ENCODE measurements around the gene ACOXL. TPM values are rescaled to one million over a fixed set of nuclear protein-coding genes. Genes with fewer than 3 reads are reported as not detected.

ACOXL gene
- total RNA-seq, 1 experiment from 2014 or later: not detected

GRCh38 chr2:110993557-110994231 is 261.3 kb downstream of the ACOXL start:
- H2AFZ ChIP-seq (ENCODE audit: low read length): no peak overlapping the region
- H3K36me3 ChIP-seq (ENCODE audit: insufficient read depth, low read length): no peaks in the 10 kb centered on the region
- peak overlapping the region; percentile 8; the same call in 1 of the 2 replicates for H3K4me3 ChIP-seq (ENCODE audit: low read length)
- H3K27me3 ChIP-seq (ENCODE audit: low read length): no peaks in the 10 kb centered on the region
- peak overlapping the region; percentile 57 for H3K4me2 ChIP-seq (ENCODE audit: low read depth, low read length, poor library complexity, severe bottlenecking)
- no peaks in the 10 kb centered on the region for H4K20me1 ChIP-seq (ENCODE audit: insufficient read depth, low read depth, low read length)
- H3K4me1 ChIP-seq (ENCODE audit: low read length): peaks cover 22% of the 10 kb centered on the region
- no peaks in the 10 kb centered on the region for H3K9me3 ChIP-seq (ENCODE audit: low read length)
- H3K9me2 ChIP-seq (replicated peaks; ENCODE audit: insufficient read depth, low read length): no peaks in the 10 kb centered on the region
- H3K9ac ChIP-seq (ENCODE audit: low read length): no peak overlapping the region
- H3K27ac ChIP-seq (ENCODE audit: low read length): no peak overlapping the region
- no peaks in the 10 kb centered on the region for H3K79me2 ChIP-seq (ENCODE audit: low read length)
- DNase-seq: peak; percentile 86

- Histone ChIP-seq H3K9me3 (ENCODE audit: low read length) (no peaks in the 10 kb centered on the region), H3K9ac (ENCODE audit: low read length) (no peak overlapping the region), H3K4me3 (ENCODE audit: low read length) (peak overlapping the region; percentile 8; the same call in 1 of the 2 replicates), H3K36me3 (ENCODE audit: insufficient read depth, low read length) (no peaks in the 10 kb centered on the region), H3K27ac (ENCODE audit: low read length) (no peak overlapping the region), H3K4me2 (ENCODE audit: low read depth, low read length, poor library complexity, severe bottlenecking) (peak overlapping the region; percentile 57), H4K20me1 (ENCODE audit: insufficient read depth, low read depth, low read length) (no peaks in the 10 kb centered on the region), H2AFZ (ENCODE audit: low read length) (no peak overlapping the region), H3K27me3 (ENCODE audit: low read length) (no peaks in the 10 kb centered on the region), H3K9me2 (replicated peaks; ENCODE audit: insufficient read depth, low read length) (no peaks in the 10 kb centered on the region), H3K79me2 (ENCODE audit: low read length) (no peaks in the 10 kb centered on the region), H3K4me1 (ENCODE audit: low read length) (peaks cover 22% of the 10 kb centered on the region)
- peak; percentile 76 for DNase-seq
These were observed 262.0 kb downstream of the ACOXL start for GRCh38 chr2:110994250-110994961.

GRCh38 chr2:110995911-110996310 is 263.5 kb downstream of the ACOXL start:
- H3K27ac ChIP-seq (ENCODE audit: low read length): no peak overlapping the region
- H3K4me3 ChIP-seq (ENCODE audit: low read length): no peak overlapping the region
- no peak for DNase-seq
- no peak overlapping the region for H3K4me2 ChIP-seq (ENCODE audit: low read depth, low read length, poor library complexity, severe bottlenecking)
- peaks cover 22% of the 10 kb centered on the region for H3K4me1 ChIP-seq (ENCODE audit: low read length)
- H3K79me2 ChIP-seq (ENCODE audit: low read length): no peaks in the 10 kb centered on the region
- H3K36me3 ChIP-seq (ENCODE audit: insufficient read depth, low read length): no peaks in the 10 kb centered on the region
- no peaks in the 10 kb centered on the region for H3K27me3 ChIP-seq (ENCODE audit: low read length)
- H4K20me1 ChIP-seq (ENCODE audit: insufficient read depth, low read depth, low read length): no peaks in the 10 kb centered on the region
- H3K9ac ChIP-seq (ENCODE audit: low read length): no peak overlapping the region
- H2AFZ ChIP-seq (ENCODE audit: low read length): no peak overlapping the region
- H3K9me2 ChIP-seq (replicated peaks; ENCODE audit: insufficient read depth, low read length): no peaks in the 10 kb centered on the region
- no peaks in the 10 kb centered on the region for H3K9me3 ChIP-seq (ENCODE audit: low read length)

- Histone ChIP-seq H3K4me1 (ENCODE audit: low read length) (peaks cover 22% of the 10 kb centered on the region), H3K9me3 (ENCODE audit: low read length) (no peaks in the 10 kb centered on the region), H3K9me2 (replicated peaks; ENCODE audit: insufficient read depth, low read length) (no peaks in the 10 kb centered on the region), H3K27me3 (ENCODE audit: low read length) (no peaks in the 10 kb centered on the region), H4K20me1 (ENCODE audit: insufficient read depth, low read depth, low read length) (no peaks in the 10 kb centered on the region), H3K79me2 (ENCODE audit: low read length) (no peaks in the 10 kb centered on the region), H3K9ac (ENCODE audit: low read length) (no peak overlapping the region), H2AFZ (ENCODE audit: low read length) (no peak overlapping the region), H3K4me3 (ENCODE audit: low read length) (no peak overlapping the region), H3K4me2 (ENCODE audit: low read depth, low read length, poor library complexity, severe bottlenecking) (no peak overlapping the region), H3K36me3 (ENCODE audit: insufficient read depth, low read length) (no peaks in the 10 kb centered on the region), H3K27ac (ENCODE audit: low read length) (no peak overlapping the region)
- DNase-seq: no peak
These were observed 265.1 kb downstream of the ACOXL start for GRCh38 chr2:110997331-110998045.

- H3K9ac ChIP-seq (ENCODE audit: low read length): no peak overlapping the region
- no peak for DNase-seq
- no peak overlapping the region for H3K4me2 ChIP-seq (ENCODE audit: low read depth, low read length, poor library complexity, severe bottlenecking)
- no peaks in the 10 kb centered on the region for H3K9me2 ChIP-seq (replicated peaks; ENCODE audit: insufficient read depth, low read length)
- H3K4me3 ChIP-seq (ENCODE audit: low read length): no peak overlapping the region
- H3K36me3 ChIP-seq (ENCODE audit: insufficient read depth, low read length): no peaks in the 10 kb centered on the region
- no peaks in the 10 kb centered on the region for H3K79me2 ChIP-seq (ENCODE audit: low read length)
- no peaks in the 10 kb centered on the region for H3K9me3 ChIP-seq (ENCODE audit: low read length)
- H3K27ac ChIP-seq (ENCODE audit: low read length): no peak overlapping the region
- no peak overlapping the region for H2AFZ ChIP-seq (ENCODE audit: low read length)
- no peaks in the 10 kb centered on the region for H3K27me3 ChIP-seq (ENCODE audit: low read length)
- H3K4me1 ChIP-seq (ENCODE audit: low read length): peaks cover 15% of the 10 kb centered on the region
- no peaks in the 10 kb centered on the region for H4K20me1 ChIP-seq (ENCODE audit: insufficient read depth, low read depth, low read length)
These were observed 265.9 kb downstream of the ACOXL start for GRCh38 chr2:110998311-110998710.

GRCh38 chr2:110999626-111000025 is 267.3 kb downstream of the ACOXL start:
- Histone ChIP-seq H3K4me2 (ENCODE audit: low read depth, low read length, poor library complexity, severe bottlenecking) (no peak overlapping the region), H3K4me3 (ENCODE audit: low read length) (no peak overlapping the region), H3K9me2 (replicated peaks; ENCODE audit: insufficient read depth, low read length) (no peaks in the 10 kb centered on the region), H3K4me1 (ENCODE audit: low read length) (peaks cover 2% of the 10 kb centered on the region), H4K20me1 (ENCODE audit: insufficient read depth, low read depth, low read length) (no peaks in the 10 kb centered on the region), H3K79me2 (ENCODE audit: low read length) (no peaks in the 10 kb centered on the region), H3K9ac (ENCODE audit: low read length) (no peak overlapping the region), H2AFZ (ENCODE audit: low read length) (no peak overlapping the region), H3K27ac (ENCODE audit: low read length) (no peak overlapping the region), H3K27me3 (ENCODE audit: low read length) (no peaks in the 10 kb centered on the region), H3K36me3 (ENCODE audit: insufficient read depth, low read length) (no peaks in the 10 kb centered on the region), H3K9me3 (ENCODE audit: low read length) (no peaks in the 10 kb centered on the region)
- DNase-seq: no peak

GRCh38 chr2:111005307-111005706 is 272.9 kb downstream of the ACOXL start:
- Histone ChIP-seq H3K27ac (ENCODE audit: low read length) (no peak overlapping the region), H4K20me1 (ENCODE audit: insufficient read depth, low read depth, low read length) (no peaks in the 10 kb centered on the region), H3K4me3 (ENCODE audit: low read length) (no peak overlapping the region), H3K36me3 (ENCODE audit: insufficient read depth, low read length) (no peaks in the 10 kb centered on the region), H3K79me2 (ENCODE audit: low read length) (no peaks in the 10 kb centered on the region), H3K9ac (ENCODE audit: low read length) (no peak overlapping the region), H3K9me2 (replicated peaks; ENCODE audit: insufficient read depth, low read length) (no peaks in the 10 kb centered on the region), H2AFZ (ENCODE audit: low read length) (no peak overlapping the region), H3K4me1 (ENCODE audit: low read length) (no peaks in the 10 kb centered on the region), H3K27me3 (ENCODE audit: low read length) (no peaks in the 10 kb centered on the region), H3K9me3 (ENCODE audit: low read length) (no peaks in the 10 kb centered on the region), H3K4me2 (ENCODE audit: low read depth, low read length, poor library complexity, severe bottlenecking) (no peak overlapping the region)
- DNase-seq: no peak

GRCh38 chr2:111005821-111006220 is 273.4 kb downstream of the ACOXL start:
- H3K9me2 ChIP-seq (replicated peaks; ENCODE audit: insufficient read depth, low read length): no peaks in the 10 kb centered on the region
- no peak overlapping the region for H3K9ac ChIP-seq (ENCODE audit: low read length)
- DNase-seq: no peak
- no peak overlapping the region for H3K4me3 ChIP-seq (ENCODE audit: low read length)
- H3K79me2 ChIP-seq (ENCODE audit: low read length): no peaks in the 10 kb centered on the region
- H3K36me3 ChIP-seq (ENCODE audit: insufficient read depth, low read length): no peaks in the 10 kb centered on the region
- no peaks in the 10 kb centered on the region for H3K9me3 ChIP-seq (ENCODE audit: low read length)
- no peaks in the 10 kb centered on the region for H3K27me3 ChIP-seq (ENCODE audit: low read length)
- H3K4me2 ChIP-seq (ENCODE audit: low read depth, low read length, poor library complexity, severe bottlenecking): no peak overlapping the region
- no peak overlapping the region for H3K27ac ChIP-seq (ENCODE audit: low read length)
- H3K4me1 ChIP-seq (ENCODE audit: low read length): no peaks in the 10 kb centered on the region
- H2AFZ ChIP-seq (ENCODE audit: low read length): no peak overlapping the region
- H4K20me1 ChIP-seq (ENCODE audit: insufficient read depth, low read depth, low read length): no peaks in the 10 kb centered on the region
